Measurements from ENCODE around the gene PTPRE.

PTPRE gene

DNA sequence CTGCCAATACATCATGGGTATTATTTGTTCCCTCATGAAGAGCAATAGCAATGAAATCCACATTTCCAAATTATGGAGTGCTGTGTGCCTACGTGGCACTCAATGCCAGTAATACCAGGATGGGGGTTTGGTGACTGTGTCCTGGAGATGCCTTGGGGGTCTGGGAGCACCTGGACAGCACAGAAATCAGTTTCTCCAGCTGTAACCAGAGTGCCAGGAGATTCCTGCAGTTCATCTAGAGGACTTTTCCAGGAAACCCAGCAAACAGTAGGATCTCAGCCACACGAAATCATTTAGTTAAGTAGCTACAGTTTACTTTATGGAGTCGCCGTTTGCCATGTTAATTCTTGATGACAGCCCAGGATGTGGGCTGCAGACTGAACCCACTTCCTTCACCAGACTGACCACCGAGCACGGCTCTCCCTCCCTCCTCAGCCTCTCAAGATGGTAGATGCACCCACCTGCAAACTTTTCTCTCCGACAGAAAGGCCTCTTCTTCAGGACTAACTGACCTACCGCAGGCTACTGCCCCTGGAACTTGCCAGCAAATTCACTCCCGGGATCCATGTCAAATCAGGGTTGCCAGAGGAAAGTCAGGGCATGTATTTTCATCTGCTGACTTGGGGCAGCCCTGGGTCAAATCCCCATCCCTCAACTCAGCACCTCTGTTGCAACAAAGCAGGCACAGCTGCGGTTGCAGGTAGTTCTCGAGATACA lies 189.0 kb downstream of the PTPRE start:
- peak; percentile 17 for DNase-seq (ENCODE audit: low spot score)

DNA sequence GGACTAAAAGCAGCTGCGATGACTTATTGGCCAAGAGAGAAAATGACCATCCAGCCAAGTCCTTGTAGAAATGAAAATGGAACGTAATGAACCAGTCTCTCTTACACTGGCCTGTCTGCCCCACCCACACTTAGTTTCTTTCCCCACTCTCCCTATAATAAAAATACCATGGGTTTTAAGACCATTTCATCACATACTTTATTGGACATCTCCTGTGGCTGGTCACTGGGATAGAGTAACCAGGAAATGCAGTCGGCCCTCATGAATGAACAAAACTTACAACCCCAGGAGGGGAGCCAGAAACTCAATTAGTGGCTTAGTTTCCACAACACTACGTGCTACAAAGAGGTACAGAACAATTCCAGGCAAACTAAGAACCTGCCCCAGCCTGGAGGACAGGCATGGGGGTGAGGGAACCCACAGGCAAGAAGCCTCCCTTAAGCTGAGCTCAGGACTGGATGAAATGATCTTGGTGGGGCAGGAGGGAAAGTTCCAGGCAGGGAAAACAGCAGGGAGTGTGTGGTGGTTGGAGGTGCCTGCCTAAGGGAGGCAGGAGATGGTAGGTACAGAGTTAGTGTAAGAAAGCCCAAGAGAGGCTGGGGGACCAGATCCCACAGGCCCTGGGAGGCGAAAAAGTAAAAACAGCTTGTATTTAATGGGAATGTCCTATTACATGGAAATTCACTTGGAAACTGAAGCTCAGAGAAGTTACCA lies 189.7 kb downstream of the PTPRE start:
- no peak for DNase-seq (ENCODE audit: low spot score)

DNA sequence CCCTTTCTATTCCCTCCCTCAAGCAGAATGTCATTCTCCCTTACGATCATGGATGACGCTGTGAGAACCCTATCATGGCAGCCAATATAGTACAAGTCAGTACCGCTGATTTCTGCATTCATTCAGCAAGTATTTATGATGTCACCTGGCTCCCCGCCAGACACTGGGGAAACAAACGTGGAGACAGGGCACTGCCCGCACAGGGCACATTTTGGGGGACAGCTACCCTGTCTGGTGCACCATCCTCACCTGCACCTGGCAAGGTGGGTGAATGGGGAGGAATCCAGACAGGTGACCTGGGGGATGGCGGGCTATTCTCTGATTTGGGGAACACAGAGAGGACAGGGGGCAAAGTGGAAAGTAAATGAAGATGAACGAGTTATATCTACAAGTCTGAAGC lies 190.9 kb downstream of the PTPRE start:
- DNase-seq (ENCODE audit: low spot score): no peak

DNA sequence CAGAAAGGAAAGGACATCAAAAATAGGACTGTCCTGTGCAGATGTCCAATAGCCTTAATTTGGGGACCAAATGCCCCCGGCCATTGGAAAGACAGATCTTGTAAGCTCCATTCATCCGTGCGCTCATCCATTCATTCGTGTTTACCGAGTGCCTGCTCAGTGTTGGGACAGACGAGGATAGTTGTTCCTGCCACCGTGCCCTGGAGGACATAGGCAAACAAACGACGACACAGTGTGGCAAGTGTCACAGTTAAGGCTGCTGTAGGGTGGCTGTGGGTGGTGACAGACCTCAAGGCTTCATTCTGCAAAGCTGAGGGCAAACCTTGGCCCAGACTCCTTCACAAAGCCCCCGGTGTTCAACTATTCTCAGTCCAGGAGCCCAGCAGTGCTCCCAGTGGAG lies 191.7 kb downstream of the PTPRE start:
- no peak for DNase-seq (ENCODE audit: low spot score)

DNA sequence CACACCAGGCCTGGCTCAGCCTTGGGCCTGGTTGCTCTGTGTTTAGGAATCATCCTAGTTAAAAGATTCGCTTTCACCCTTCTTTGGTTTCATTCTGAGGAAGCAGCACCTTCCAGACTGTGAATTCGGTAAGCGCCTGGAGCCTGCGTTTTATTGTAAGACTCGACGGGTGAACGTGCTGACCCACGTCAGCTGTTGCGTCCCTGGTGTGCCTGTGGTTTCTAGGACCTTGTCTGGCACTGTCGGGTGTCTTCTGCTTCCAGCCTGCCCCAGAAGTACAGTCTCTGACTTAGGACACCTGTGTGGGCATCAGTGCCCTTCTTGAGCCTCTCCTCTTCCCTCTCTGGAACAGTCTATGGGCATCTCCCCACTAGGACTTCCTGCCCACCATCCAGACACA lies 193.0 kb downstream of the PTPRE start:
- no peak for DNase-seq (ENCODE audit: low spot score)

DNA sequence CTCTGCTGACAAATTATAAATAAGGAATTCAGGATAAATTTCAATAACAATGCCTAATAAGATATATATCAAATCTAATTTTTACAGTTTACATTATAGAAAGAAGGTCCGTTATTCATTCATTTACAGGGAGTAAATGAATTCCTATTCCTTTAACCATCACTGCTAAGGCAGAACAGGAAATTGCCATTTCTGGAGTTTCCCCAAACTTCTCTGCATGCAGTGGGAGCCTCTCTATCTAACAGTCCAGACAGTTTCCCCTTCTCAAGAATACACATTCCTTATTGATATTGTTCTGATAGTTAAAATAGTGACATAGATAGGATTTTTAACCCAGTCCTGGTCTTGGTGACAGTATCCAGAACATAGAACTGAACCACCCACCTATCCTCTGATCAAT lies 195.0 kb downstream of the PTPRE start:
- no peak for DNase-seq (ENCODE audit: low spot score)

DNA sequence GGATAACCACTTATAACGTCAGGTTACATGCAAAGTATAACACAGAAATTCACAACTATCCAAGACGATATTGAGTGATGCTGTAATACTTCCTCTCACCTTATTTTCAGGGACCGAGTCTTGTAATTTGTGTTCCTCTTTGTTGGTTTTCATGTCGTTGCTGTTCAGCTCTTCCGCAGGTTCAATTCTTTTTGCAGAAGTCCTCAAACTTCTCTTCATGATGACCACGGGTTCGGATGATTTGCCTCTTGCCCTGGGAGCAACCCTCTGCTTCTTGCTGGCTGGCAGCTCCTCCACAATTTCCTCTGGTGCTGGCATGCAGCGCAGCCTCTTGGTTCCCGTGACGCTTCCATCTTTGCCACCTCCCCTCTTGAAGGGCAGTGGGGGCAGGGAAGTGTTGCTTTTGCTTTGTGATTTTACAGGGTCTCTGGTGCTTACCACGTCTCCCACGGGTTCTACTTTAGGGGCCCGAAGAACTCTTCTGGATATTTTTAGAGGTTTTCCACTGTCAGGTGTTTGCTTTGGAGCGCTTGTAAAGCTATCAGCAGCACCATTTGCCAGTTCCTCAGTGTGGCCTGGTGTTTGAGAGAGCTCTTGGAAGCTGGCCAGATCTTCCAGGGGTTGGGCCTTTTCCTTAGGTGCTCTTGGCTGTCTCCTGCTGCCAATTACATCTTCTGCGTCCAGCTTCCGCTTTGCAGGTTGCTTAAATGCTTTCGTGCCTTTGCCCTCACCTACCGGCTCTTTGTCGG lies 195.8 kb downstream of the PTPRE start:
- no peak for DNase-seq (ENCODE audit: low spot score)

DNA sequence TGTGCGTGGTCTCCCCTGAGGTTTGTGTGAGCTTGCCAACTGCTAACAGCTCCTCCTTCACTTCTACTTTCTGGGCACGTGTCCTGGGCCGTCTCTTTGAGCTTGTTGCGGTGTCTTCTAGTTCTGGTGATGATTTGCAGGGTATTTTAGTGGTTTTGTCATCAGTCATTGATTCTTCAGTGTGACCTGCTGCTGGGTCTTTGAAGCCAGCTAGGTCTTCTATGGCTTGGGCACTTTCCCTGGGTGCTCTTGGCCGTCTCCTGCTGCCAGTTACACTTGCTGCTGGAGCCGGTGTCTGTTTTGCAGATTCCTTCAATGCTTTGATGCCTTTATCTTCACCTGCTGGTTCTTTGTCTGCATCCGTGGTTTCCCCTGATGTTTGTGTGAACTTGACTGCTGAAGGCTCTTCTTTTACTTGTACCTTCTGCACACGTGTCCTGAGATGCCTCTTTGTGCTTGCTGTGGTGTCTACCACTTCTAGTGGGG lies 196.4 kb downstream of the PTPRE start:
- DNase-seq (ENCODE audit: low spot score): peak; percentile 25

DNA sequence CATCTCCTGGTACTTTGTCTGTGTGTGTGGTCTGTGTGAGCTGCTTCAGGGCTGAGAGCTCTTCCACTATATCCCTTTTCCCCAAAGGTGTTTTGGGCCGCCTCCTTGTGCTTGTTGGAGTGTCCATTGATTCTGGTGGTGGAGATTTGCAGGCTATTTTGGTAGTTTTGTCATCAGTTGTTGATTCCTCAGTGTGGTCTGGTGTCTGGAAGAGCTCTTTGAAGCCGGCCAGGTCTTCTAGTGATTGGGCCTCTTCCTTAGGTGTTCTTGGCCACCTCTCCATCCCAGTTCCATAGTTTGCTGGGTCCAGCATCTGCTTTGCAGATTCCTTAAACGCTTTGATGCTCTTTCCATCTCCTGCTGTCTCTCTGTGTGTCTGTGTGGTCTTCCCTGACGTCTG lies 198.5 kb downstream of the PTPRE start:
- no peak for DNase-seq (ENCODE audit: low spot score)

DNA sequence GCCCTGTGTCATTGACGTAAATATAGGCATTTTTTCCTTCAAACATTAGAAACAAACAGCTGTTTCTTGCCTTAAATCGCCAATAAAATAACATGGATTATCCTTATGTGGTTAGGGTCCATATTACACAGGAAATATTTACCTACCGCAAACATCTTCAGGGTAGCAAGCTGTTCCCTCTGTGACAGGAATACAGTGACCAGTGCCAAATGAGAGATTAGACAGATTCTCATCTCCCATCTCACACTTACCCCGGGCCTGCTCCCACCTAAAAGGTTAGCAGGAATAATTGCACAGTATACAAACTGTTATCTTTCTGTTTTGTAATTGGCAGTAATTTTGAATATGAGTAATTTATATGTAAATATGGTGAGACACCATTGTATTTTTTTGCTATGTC lies 202.8 kb downstream of the PTPRE start:
- DNase-seq (ENCODE audit: low spot score): no peak

DNA sequence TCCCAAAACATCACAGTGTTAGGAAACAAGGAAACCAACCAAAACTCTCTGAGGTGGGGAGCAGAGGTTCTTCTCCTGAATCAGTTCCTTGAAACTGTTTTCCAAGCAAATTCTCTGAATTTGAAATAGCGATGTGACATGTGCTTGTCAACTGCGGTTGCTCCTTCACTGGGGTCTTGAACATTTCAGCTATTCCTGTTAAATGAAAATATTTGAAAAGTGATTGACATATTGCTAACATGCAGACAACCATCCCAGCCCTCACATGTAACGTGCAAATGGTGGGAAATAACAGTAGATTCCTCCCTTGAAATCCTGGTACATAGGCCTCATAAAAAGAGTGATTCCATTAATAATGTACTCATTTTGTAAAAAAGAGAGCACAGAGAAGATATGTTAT lies 203.4 kb downstream of the PTPRE start:
- DNase-seq (ENCODE audit: low spot score): no peak

DNA sequence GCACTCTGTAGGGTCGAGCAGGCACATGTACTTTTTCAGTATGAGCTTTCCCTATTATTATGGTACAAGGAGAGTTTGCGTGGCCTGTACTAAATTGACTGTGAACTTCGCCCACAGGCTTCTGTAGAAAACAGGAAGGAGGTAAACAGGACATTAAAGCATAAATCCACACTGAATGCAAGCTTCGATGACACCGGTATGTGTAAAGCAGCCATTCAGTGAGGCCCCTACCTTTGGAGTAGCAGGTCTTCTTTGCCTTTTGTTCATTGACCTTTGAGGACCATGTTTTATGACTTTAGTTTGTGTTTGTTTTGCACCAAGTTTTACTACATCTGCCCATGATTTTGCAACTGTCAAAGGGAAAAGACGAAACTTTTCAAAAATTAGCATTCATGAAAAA lies 204.8 kb downstream of the PTPRE start:
- DNase-seq (ENCODE audit: low spot score): no peak

DNA sequence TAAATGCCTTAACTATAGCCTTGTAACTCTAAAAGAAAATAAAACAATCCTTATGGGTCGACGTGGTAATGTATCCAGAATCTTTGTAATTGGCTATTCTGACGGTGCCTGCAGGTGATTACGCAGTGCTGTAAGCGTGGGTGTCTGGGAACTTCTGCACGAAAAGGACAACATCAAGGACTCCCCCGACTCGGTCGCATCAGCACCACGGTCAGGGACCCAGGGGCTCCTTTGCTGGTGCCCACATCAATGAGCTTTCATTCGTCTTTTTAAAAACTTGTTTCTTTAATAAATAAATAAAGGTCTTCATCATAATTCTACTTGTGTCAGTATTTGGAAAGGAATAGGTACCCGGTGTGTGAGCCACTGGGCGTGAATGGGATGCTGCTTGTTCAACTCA lies 206.1 kb downstream of the PTPRE start:
- no peak for DNase-seq (ENCODE audit: low spot score)

DNA sequence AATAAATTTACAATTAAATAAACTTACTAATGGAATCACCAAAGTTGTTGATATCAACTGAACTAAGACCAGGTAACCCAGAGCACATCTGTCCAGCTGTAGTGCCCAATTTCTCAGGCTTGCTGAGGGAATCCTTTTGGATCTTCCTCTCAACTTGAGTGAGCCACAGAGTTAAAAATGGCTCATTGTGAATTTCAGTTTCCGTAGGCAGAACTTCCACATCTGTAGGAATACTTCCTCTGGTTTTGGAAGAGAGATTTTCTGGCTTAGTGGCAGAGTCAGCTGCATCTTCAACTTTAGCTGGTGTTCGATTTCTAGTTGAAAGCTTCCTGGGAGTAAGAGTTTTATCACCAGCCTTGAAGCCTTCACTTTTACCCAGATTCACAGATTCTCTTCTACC lies 208.0 kb downstream of the PTPRE start:
- DNase-seq (ENCODE audit: low spot score): no peak

DNA sequence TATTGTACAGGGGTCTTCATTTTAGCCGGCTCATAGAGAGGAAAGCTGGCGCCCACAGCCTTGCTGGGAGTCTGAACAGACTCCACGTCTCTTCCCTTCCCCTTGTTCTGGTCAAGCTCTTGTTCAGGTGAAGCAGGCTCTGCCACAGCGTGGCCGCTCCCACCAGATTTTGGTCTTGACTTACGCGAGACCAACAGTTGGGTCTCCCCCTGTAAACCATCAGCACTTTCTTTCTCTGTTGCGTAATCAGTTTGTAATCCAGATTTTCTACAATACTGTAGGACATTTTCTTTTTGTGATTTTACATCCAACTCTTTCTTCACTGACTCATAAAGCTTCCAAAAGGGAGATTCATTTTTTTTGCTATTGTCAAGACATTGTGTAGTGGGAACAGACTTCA lies 208.5 kb downstream of the PTPRE start:
- no peak for DNase-seq (ENCODE audit: low spot score)

DNA sequence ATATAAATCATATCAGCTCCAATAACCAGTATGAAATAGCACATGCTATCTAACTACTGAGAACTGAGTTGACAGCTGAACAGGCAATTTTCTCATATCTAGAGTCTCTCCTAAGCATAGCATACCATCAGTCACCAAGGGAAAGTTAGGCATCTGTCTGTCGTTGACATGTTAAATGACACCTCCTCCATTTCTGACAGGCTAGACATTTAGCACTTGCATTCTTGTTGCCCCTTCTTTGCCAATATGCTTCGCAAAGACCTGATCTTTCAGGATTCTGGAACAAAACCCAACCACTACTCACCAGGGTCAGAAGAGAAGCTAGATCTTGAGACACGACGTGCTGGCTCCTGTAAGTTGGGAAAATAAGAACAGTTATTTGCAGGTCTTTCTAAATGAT lies 209.3 kb downstream of the PTPRE start:
- no peak for DNase-seq (ENCODE audit: low spot score)

DNA sequence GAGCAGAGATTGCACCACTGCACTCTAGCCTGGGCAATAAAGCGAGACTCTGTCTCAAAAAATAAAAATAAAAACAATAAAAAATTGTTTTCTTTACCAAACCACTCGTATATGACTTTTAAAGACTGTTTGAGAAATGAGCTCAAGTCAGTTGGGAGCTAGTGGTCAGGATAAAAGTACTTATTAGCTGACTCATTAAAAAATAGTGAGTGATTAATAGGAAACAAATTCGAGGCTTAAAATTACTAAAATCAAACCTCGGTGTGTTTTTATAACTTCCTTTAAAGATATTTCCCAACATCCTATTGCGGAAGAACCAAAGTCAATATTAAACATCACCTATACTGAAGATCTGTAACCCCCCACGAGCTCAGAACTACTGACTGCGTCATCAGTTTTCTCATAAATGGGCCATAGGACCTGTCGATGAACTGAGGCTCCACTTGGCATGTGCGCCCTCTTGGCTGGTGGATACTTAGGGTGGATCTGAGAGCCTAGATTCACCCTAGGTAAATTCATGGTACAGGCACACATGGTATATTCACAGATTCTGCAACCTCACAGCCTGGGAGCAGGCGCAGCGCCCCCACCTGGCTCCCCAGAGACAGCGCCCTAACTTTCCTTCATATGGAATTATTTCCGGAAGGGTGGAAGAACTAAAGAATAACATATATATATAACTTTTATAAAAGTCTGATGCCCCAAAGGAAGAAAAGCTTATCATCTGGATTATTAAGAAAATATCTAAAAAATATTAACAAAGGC lies 210.1 kb downstream of the PTPRE start:
- DNase-seq (ENCODE audit: low spot score): no peak

DNA sequence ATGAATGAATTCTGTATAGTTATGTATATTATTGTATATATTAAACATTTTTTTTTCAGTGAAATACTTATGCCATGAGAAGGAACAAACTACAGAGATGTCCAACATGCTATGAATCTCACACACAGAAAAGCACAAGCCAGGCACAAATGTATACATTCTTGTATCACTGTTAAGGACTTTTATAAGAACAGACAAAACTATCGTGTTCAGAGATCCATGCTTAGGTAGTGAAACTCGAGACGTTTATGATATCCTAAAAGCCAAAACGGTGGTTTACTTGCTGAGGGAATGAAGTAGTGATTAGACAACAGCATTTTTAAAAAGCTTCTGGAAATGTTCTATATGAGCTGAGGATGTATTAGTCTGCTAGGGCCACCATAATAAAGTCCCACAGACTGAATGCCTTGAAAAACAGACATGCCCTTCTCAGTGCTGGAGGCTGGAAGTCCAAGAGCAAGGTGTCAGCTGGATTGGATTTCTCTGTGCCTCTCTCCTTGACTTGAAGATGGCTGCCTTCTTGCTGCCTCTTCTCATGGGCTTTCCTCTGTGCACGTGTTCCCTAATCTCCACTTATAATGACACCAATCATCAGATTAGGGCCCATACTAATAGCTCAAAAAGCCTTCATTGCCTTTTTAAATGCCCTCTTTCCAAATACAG lies 215.0 kb downstream of the PTPRE start:
- no peak for DNase-seq (ENCODE audit: low spot score)

DNA sequence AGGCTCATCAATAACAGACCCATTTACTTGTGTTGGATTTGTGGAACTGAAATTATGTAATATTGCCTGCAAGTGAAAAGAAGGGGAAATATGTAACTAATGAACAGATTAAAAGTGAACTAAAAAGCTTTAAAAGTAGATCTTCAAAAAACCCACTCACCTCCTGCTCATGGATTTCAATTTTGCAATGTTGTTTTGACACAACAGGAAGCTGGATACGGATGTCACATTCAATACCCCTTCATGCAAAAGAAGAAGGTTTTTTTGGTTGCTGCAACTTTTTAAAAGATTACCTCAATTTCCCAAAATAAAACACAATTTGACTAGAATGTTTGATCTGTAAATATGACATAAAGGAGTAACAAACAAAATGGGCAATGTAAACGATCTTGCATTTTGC lies 216.0 kb downstream of the PTPRE start:
- no peak for DNase-seq (ENCODE audit: low spot score)

DNA sequence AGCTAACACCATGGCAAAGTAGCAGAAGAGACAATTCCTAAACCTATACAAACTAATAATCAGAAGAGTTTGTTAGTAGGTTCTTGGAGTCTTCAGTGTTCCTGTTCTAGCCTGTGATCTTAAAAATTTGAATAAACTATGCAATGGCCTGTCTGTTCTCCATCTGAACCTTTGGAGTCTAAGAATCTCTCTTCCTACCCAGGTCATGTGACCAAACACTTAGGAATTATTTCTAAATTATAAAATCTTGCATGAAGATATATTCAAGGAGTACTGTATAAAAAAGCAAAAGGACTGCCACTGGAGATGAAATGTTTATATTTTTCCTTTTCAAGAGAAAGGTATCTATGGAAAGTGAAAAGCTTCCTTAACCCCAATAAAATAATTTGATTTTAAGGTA lies 216.9 kb downstream of the PTPRE start:
- no peak for DNase-seq (ENCODE audit: low spot score)

DNA sequence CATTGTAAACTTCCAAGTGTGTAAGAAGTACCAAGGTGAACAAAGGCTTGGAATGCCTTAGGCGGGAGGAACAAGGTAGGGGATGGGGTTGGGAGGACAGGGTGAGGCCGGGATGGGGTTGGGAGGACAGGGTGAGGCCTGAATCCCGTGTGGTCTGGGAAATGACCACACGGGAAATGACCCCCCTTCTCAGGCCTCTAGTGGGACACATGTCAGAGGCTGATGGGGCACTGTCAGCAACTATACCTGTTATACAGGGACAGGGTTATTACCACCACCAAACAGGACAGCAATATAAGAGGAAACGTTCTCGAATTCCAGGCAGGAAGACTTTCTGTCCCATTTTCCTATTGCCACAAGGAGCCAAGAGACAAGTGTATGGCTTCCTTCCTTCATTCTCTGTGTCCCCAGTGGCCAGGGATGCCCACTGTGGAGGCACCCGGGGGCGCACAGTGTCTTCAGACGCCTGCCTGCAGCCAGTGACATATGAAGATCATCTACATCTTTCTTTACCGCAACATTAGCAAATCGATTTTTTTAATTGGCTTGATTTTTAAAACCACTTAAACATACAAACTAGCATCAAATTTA lies 218.0 kb downstream of the PTPRE start:
- DNase-seq (ENCODE audit: low spot score): no peak

Measured in CD4-positive, alpha-beta T cell treated with Interleukin-6 at 100 ng/mL for 8 hours (primary cell).